WTC11 (cell line): ENCODE results near the gene CGB5. TPM values are rescaled to one million over a fixed set of nuclear protein-coding genes. Genes with fewer than 3 reads are reported as not detected.

Source experiments
- AR ChIP-seq: fragments of 250-450 bp; sonication (Bioruptor Pico); IDR thresholded peaks from 2 replicates; pipeline ENCODE4 v1.9.0; 2021; ENCODE audit warnings: mild to moderate bottlenecking
- CREM ChIP-seq: sonication (generic); formaldehyde crosslinking; IDR thresholded peaks from 2 replicates; pipeline ENCODE4 v1.8.1; 2022; ENCODE audit warnings: mild to moderate bottlenecking, missing genetic modification reagents, moderate library complexity
- E2F4 ChIP-seq: sonication (generic); formaldehyde crosslinking; IDR thresholded peaks from 2 replicates; pipeline ENCODE4 v1.8.1; 2022; ENCODE audit warnings: low read depth, mild to moderate bottlenecking, moderate library complexity, missing genetic modification reagents, borderline replicate concordance
- ELF4 ChIP-seq: sonication (generic); formaldehyde crosslinking; IDR thresholded peaks from 2 replicates; pipeline ENCODE4 v1.8.1; 2022; ENCODE audit warnings: low read depth, mild to moderate bottlenecking, moderate library complexity, missing genetic modification reagents
- FOXJ3 ChIP-seq: sonication (generic); formaldehyde crosslinking; IDR thresholded peaks from 2 replicates; pipeline ENCODE4 v1.9.0; 2021; ENCODE audit warnings: missing genetic modification reagents, mild to moderate bottlenecking, borderline replicate concordance
- FOXK1 ChIP-seq: sonication (generic); formaldehyde crosslinking; IDR thresholded peaks from 2 replicates; pipeline ENCODE4 v1.8.0; 2022; ENCODE audit warnings: mild to moderate bottlenecking, moderate library complexity, missing genetic modification reagents
- FOXP4 ChIP-seq: sonication (generic); formaldehyde crosslinking; IDR thresholded peaks from 2 replicates; pipeline ENCODE4 v1.8.0; 2022; ENCODE audit warnings: mild to moderate bottlenecking, missing genetic modification reagents
- GRHL2 ChIP-seq: fragments of 250-450 bp; sonication (Bioruptor Pico); IDR thresholded peaks from 2 replicates; pipeline ENCODE4 v1.8.0; 2022; ENCODE audit warnings: mild to moderate bottlenecking, moderate library complexity; ENCODE audit not compliant: insufficient replicate concordance, severe bottlenecking
- GTF2I ChIP-seq: fragments of 250-450 bp; sonication (Bioruptor Pico); conservative IDR thresholded peaks from 2 replicates; pipeline ENCODE4 v1.4.0; 2021; ENCODE audit warnings: mild to moderate bottlenecking
- HMGXB4 ChIP-seq: sonication (generic); formaldehyde crosslinking; IDR thresholded peaks from 2 replicates; pipeline ENCODE4 v1.8.1; 2023; ENCODE audit warnings: mild to moderate bottlenecking, moderate library complexity, missing genetic modification reagents
- JUN ChIP-seq: sonication (generic); formaldehyde crosslinking; IDR thresholded peaks from 2 replicates; pipeline ENCODE4 v1.8.0; 2023; ENCODE audit warnings: mild to moderate bottlenecking, missing genetic modification reagents
- KAT7 ChIP-seq: sonication (generic); formaldehyde crosslinking; IDR thresholded peaks from 2 replicates; pipeline ENCODE4 v1.8.1; 2023; ENCODE audit warnings: missing genetic modification reagents, mild to moderate bottlenecking, borderline replicate concordance
- MAX ChIP-seq: sonication (generic); formaldehyde crosslinking; IDR thresholded peaks from 2 replicates; pipeline ENCODE4 v1.8.0; 2022; ENCODE audit warnings: mild to moderate bottlenecking, missing genetic modification reagents
- MYBL2 ChIP-seq: sonication (generic); formaldehyde crosslinking; IDR thresholded peaks from 2 replicates; pipeline ENCODE4 v1.8.1; 2023; ENCODE audit warnings: mild to moderate bottlenecking, moderate library complexity, missing genetic modification reagents
- NFE2L1 ChIP-seq: sonication (generic); formaldehyde crosslinking; IDR thresholded peaks from 2 replicates; pipeline ENCODE4 v1.8.1; 2023; ENCODE audit warnings: missing genetic modification reagents
- NR3C1 ChIP-seq: sonication (generic); formaldehyde crosslinking; conservative IDR thresholded peaks from 2 replicates; pipeline ENCODE4 v1.8.1; 2023; ENCODE audit warnings: low read depth, mild to moderate bottlenecking, missing genetic modification reagents
- RORB ChIP-seq: fragments of 250-450 bp; sonication (Bioruptor Pico); IDR thresholded peaks from 2 replicates; pipeline ENCODE4 v1.9.0; 2021; ENCODE audit warnings: mild to moderate bottlenecking
- TCF7 ChIP-seq: sonication (generic); formaldehyde crosslinking; IDR thresholded peaks from 2 replicates; pipeline ENCODE4 v1.8.0; 2022; ENCODE audit warnings: mild to moderate bottlenecking, low read depth, missing genetic modification reagents, moderate library complexity
- USF2 ChIP-seq: sonication (generic); formaldehyde crosslinking; IDR thresholded peaks from 2 replicates; pipeline ENCODE4 v1.8.1; 2023; ENCODE audit warnings: mild to moderate bottlenecking, missing genetic modification reagents, moderate library complexity
- ZMAT4 ChIP-seq: fragments of 250-450 bp; sonication (Bioruptor Pico); IDR thresholded peaks from 2 replicates; pipeline ENCODE4 v1.9.0; 2021; ENCODE audit warnings: mild to moderate bottlenecking
- ZNF138 ChIP-seq: sonication (generic); formaldehyde crosslinking; conservative IDR thresholded peaks from 2 replicates; pipeline ENCODE4 v1.8.1; 2022; ENCODE audit warnings: mild to moderate bottlenecking, moderate library complexity, missing genetic modification reagents
- ZNF219 ChIP-seq: sonication (generic); formaldehyde crosslinking; IDR thresholded peaks from 2 replicates; pipeline ENCODE4 v1.8.0; 2023; ENCODE audit warnings: missing genetic modification reagents, mild to moderate bottlenecking, borderline replicate concordance
- ZNF423 ChIP-seq: fragments of 250-450 bp; sonication (Bioruptor Pico); IDR thresholded peaks from 2 replicates; pipeline ENCODE4 v2.1.2; 2022; ENCODE audit warnings: mild to moderate bottlenecking, moderate library complexity
- ZNF532 ChIP-seq: fragments of 250-450 bp; sonication (Bioruptor Pico); IDR thresholded peaks from 2 replicates; pipeline ENCODE4 v1.9.0; 2021; ENCODE audit warnings: mild to moderate bottlenecking, borderline replicate concordance
- total RNA-seq: library from RNA; stranded (reverse); gene quantifications from 3 replicates; pipeline ENCODE4 v1.2.3, GENCODE V29; 2021

CGB5 gene
- total RNA-seq, 1 experiment from 2014 or later = 0.35 TPM

- TF ChIP-seq ZNF138 = no peak
- TF ChIP-seq FOXJ3 (CRISPR knock-in tag) = no peak
- TF ChIP-seq FOXK1 = peak; percentile 98
- TF ChIP-seq MYBL2 (CRISPR knock-in tag) = peak; percentile 90
- TF ChIP-seq AR = no peak
- TF ChIP-seq GRHL2 (CRISPR knock-in tag) = no peak
- TF ChIP-seq RORB = no peak
- peak; percentile 85 for TF ChIP-seq MAX (CRISPR knock-in tag)
- no peak for TF ChIP-seq GTF2I
- peak; percentile 81 for TF ChIP-seq NFE2L1
- no peak for TF ChIP-seq ZNF532 (CRISPR knock-in tag)
- peak; percentile 84; the same call in 1 of the 2 replicates for TF ChIP-seq E2F4 (CRISPR knock-in tag)
- peak; percentile 82; the same call in 1 of the 2 replicates for TF ChIP-seq JUN (CRISPR knock-in tag)
- TF ChIP-seq ZMAT4 (CRISPR knock-in tag) = no peak
- peak; percentile 43; the same call in 1 of the 2 replicates for TF ChIP-seq CREM (CRISPR knock-in tag)
- 0 out of 2 replicates have a peak, but pooled peaks have one; percentile 58 for TF ChIP-seq FOXP4
- TF ChIP-seq KAT7 (CRISPR knock-in tag) = 0 out of 2 replicates have a peak, but pooled peaks have one; percentile 64
- no peak for TF ChIP-seq ELF4 (CRISPR knock-in tag)
- peak; percentile 89; the same call in 1 of the 2 replicates for TF ChIP-seq HMGXB4
- no peak for TF ChIP-seq NR3C1 (CRISPR knock-in tag)
- TF ChIP-seq ZNF423 (CRISPR knock-in tag) = no peak
- TF ChIP-seq ZNF219 (CRISPR knock-in tag) = no peak
- peak; percentile 84; the same call in 1 of the 2 replicates for TF ChIP-seq TCF7 (CRISPR knock-in tag)
- TF ChIP-seq USF2 (CRISPR knock-in tag) = no peak
Observed at GRCh38 chr19:49085020-49085867, 41.6 kb downstream of the CGB5 start, which contains the start of gene SNRNP70 (continued).
